SJSA1 (cell line): ENCODE results near the gene DUS1L. TPM values are rescaled to one million over a fixed set of nuclear protein-coding genes. Genes with fewer than 3 reads are reported as not detected.

Source experiments
- DNase-seq, 2 experiments: peaks; one replicate each; pipeline ENCODE4 v3.0.0-alpha.2; 2015 to 2020; ENCODE audit warnings: low spot score in 2 of 2, low read depth in 1 of 2
- H3K27ac ChIP-seq: fragments of 250-450 bp; sonication (Bioruptor Pico); 2 replicates; pipeline ENCODE4 v1.5.1; 2020; ENCODE audit warnings: mild to moderate bottlenecking, moderate library complexity
- H3K27me3 ChIP-seq: fragments of 250-450 bp; sonication (Bioruptor Pico); replicated peaks from 2 replicates; pipeline ENCODE4 v1.5.1; 2020; ENCODE audit warnings: mild to moderate bottlenecking, moderate library complexity
- H3K36me3 ChIP-seq: fragments of 250-450 bp; sonication (Bioruptor Pico); 2 replicates; pipeline ENCODE4 v1.5.1; 2020; ENCODE audit warnings: mild to moderate bottlenecking
- H3K4me1 ChIP-seq: fragments of 250-450 bp; sonication (Bioruptor Pico); replicated peaks from 2 replicates; pipeline ENCODE4 v1.6.1; 2021; ENCODE audit warnings: mild to moderate bottlenecking
- H3K4me3 ChIP-seq: fragments of 250-450 bp; sonication (Bioruptor Pico); 2 replicates; pipeline ENCODE4 v1.5.1; 2020; ENCODE audit warnings: mild to moderate bottlenecking
- H3K9me3 ChIP-seq: fragments of 250-450 bp; sonication (Bioruptor Pico); replicated peaks from 2 replicates; pipeline ENCODE4 v1.5.1; 2020; ENCODE audit warnings: mild to moderate bottlenecking
- total RNA-seq: library from RNA; depleted of rRNA; stranded (reverse); fragments of >200 nt; shearing (Covaris generic); gene quantifications from 2 replicates; pipeline ENCODE4 v1.2.3, GENCODE V29; 2014

DUS1L gene
- total RNA-seq, 1 experiment from 2014 or later: 181 TPM

DNA sequence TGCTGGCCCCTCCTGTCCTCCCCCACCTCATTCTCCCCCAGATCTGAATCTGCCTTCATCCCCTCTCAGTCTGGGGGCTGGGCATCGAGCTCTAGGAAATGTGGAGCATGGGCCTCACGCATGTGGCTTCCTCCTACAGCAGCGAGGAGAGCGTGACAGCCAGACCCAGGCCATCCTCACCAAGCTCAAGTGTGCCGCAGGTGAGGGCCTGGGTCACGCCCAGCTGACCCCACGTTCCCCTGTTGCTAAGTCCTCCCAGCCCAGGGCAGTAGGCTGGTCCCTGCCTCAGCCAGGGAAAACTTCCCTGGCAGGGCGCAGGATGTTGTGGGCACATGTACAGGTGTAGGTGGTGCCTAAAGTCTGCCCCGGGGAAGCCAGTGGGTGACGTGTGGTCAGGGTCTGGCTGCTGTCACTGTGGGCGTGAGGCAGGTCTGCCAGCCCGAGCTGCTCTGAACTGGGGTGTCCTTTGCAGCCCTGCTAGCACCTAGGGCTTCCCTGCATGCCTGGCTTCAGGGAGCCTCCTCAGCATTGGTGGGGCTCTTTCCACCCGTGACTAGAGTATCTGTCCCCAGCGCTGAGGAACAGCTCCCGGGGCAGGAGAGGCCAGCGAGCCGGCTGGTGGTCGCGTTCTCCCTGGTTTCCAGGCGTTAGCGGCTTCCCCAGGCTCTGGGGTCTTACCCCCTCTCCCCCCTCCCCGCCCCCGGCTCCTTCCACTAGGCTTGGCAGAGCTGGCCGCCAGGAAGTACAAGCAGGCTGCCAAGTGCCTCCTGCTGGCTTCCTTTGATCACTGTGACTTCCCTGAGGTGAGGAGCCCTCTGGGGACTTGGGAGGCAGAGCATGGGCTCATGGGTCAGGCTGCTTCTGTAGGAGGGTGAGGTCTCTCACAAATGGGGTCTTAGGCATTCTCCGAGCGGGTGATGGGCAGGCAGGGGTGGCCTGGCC lies 10.3 kb downstream of the DUS1L start:
- Histone ChIP-seq H3K36me3 (peaks cover 87% of the 10 kb centered on the region), H3K27me3 (no peaks in the 10 kb centered on the region), H3K27ac (no peak overlapping the region), H3K4me3 (no peak overlapping the region), H3K4me1 (peaks cover 27% of the 10 kb centered on the region), H3K9me3 (no peaks in the 10 kb centered on the region)
- DNase-seq: no peak

GRCh38 chr17:82054351-82055022 lies 11.1 kb downstream of the DUS1L start:
- DNase-seq: no peak
- H3K27me3 ChIP-seq: no peaks in the 10 kb centered on the region
- H3K27ac ChIP-seq: no peak overlapping the region
- no peaks in the 10 kb centered on the region for H3K9me3 ChIP-seq
- H3K36me3 ChIP-seq: peaks cover 87% of the 10 kb centered on the region
- H3K4me1 ChIP-seq: peaks cover 28% of the 10 kb centered on the region
- no peak overlapping the region for H3K4me3 ChIP-seq

DNA sequence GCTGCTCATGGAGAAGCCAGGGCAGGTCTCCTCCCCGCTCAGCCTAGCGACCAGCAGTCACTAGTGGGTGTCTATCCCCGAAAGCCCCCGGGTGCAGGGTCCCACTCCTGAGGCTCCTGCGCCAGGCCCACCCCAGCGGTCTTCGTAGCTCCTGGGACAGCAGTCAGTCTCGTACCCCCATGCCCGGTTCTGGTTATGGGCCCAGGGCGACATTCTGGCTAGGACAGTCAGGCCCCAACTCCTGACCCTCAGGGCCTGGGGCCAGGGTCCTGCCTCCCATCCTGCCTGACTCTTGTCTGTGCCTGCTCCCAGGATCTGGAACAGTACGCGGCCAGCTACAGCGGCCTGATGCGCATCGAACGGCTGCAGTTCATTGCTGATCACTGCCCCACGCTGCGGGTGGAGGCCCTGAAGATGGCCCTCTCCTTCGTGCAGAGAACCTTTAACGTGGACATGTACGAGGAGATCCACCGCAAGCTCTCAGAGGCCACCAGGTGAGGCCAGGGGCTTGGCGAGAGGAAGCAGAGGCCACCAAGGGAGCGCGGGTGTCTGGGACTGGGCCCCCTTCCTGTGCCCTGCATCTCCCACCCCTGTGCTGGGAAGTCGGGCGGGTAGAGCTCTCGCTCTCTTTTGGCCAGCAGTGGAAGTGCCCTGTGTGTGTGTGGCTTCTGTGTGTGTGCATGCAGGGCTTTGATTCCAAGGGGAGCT lies 11.9 kb downstream of the DUS1L start:
- no peak for DNase-seq
- Histone ChIP-seq H3K27me3 (no peaks in the 10 kb centered on the region), H3K4me1 (peaks cover 28% of the 10 kb centered on the region), H3K9me3 (no peaks in the 10 kb centered on the region), H3K36me3 (peaks cover 87% of the 10 kb centered on the region), H3K4me3 (peak overlapping the region; percentile 100), H3K27ac (no peak overlapping the region)

DNA sequence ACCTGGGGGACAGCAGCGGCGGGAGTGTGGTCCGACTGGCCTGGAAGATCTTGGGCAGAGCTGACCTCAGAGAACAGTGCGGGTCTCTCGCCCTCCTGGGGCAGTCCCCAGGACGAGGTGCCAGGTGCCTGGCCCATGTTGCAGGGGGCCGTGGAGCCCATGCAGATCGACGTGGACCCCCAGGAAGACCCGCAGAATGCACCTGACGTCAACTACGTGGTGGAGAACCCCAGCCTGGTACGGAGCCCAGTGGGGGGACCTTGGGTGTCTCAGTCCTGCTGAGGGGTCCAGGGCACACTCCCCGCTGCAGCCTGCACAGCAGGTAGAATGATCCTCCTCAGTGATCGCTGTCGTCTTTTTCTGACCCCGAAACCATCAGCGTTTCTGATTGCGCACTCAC lies 12.5 kb downstream of the DUS1L start:
- Histone ChIP-seq H3K27me3 (no peaks in the 10 kb centered on the region), H3K36me3 (peaks cover 87% of the 10 kb centered on the region), H3K9me3 (no peaks in the 10 kb centered on the region)

GRCh38 chr17:82052638-82053059 lies 13.0 kb downstream of the DUS1L start:
- DNase-seq: no peak
- H3K4me3 ChIP-seq: peak overlapping the region; percentile 100
- no peaks in the 10 kb centered on the region for H3K27me3 ChIP-seq
- H3K27ac ChIP-seq: no peak overlapping the region
- H3K4me1 ChIP-seq: peaks cover 28% of the 10 kb centered on the region
- H3K9me3 ChIP-seq: no peaks in the 10 kb centered on the region
- H3K36me3 ChIP-seq: peaks cover 87% of the 10 kb centered on the region

More for the DNA sequence above, 12.5 kb downstream of the DUS1L start:
- no peak overlapping the region for H3K27ac ChIP-seq
- no peak for DNase-seq
- peak overlapping the region; percentile 100 for H3K4me3 ChIP-seq
- peaks cover 28% of the 10 kb centered on the region for H3K4me1 ChIP-seq

DNA sequence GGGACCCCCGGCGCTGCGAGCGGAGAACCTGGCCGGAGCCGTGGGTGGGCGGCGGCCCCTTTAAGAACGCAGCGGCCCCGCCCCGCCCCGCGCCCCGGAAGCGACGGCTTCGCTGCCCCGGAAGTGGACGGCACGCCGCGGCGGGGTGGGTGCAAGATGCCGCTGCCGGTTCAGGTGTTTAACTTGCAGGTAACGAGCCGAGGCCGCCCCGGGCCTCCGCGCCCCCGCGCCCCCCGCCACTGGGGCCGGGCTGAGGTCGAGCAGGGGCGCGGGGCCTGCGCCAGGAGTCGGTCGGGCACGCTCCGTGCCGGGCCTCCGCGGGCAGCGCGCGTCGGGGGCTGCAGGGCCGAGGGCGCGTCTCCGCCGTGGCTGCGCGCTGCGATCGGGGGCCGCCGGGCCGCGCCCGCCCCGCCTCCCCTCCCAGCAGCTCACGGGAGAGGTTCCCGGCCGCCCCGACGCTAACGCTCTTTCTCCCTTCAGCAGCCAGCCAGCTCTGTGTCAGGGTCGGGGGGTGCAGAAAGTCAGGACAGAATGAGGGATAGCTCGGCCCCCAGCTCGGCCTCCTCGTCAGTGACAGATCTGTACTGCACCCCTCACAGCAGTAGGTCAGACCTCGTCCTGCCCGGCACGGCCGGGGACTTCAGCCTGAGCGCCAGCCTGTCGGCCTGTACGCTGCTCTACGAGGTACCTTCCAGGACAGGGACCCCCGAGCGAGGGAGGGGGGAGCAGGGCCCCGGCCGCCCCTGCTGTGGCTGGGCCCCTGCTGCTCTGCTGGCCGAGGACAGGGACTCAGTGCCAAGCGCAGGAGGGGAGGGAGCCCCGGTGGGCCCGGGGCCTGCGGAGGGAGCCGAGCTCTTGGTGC lies 13.6 kb downstream of the DUS1L start, which contains the start of the genes GPS1 and RFNG:
Gene GPS1, plus strand, starts transcription at position 123 of the 862 bp plus-strand sequence. Its CDS starts 34 bp downstream, at position 157.
Gene RFNG, minus strand, starts transcription at position 36 of the 862 bp plus-strand sequence. CDS start 45 bp downstream, outside the sequence.
- Histone ChIP-seq H3K27me3 (no peaks in the 10 kb centered on the region), H3K36me3 (peaks cover 87% of the 10 kb centered on the region), H3K27ac (no peak within 1 kb of the TSS), H3K4me3 (peak within 1 kb of the TSS; percentile 100), H3K9me3 (no peaks in the 10 kb centered on the region), H3K4me1 (peaks cover 28% of the 10 kb centered on the region)
- no peak for DNase-seq

- no peak overlapping the region for H3K27ac ChIP-seq
- H3K4me3 ChIP-seq: peak overlapping the region; percentile 100
- H3K9me3 ChIP-seq: no peaks in the 10 kb centered on the region
- peaks cover 77% of the 10 kb centered on the region for H3K36me3 ChIP-seq
- DNase-seq: no peak
- H3K27me3 ChIP-seq: no peaks in the 10 kb centered on the region
- peaks cover 28% of the 10 kb centered on the region for H3K4me1 ChIP-seq
These were observed 14.6 kb downstream of the DUS1L start for GRCh38 chr17:82050761-82051641.

DNA sequence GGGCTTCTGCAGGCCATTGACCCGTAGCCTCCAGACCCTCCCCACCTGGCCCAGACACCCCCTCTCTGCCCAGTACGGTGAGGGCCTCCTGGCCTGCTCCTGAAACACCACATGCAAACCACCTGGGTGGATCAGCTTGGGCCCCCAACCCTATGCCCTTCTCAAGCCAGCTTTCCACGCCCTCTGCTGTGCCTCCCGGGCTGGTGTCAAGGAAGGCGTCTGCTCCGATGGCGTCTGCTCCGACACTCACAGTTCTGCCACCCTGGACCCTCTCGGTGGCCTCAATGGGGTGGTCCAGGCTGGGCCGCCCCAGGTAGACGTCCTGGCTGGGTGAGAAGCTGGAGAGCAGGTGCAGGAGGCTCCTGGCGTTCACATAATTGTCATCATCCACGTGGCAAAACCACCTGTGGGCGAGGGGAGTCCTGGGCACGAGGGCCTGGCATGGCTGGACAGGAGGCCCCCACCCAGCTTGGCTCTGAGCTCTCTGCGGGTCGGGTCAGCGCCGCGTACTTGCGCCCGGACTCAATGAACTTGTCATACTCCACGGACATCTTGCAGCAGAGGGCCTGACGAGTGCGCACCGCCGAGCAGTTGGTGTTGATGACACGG lies 15.3 kb downstream of the DUS1L start:
- Histone ChIP-seq H3K4me3 (peak overlapping the region; percentile 100), H3K36me3 (peaks cover 71% of the 10 kb centered on the region), H3K4me1 (peaks cover 28% of the 10 kb centered on the region), H3K27ac (no peak overlapping the region), H3K27me3 (no peaks in the 10 kb centered on the region), H3K9me3 (no peaks in the 10 kb centered on the region)
- DNase-seq: no peak

- Histone ChIP-seq H3K4me3 (no peak overlapping the region; the same call in 1 of the 2 replicates), H3K36me3 (peaks cover 64% of the 10 kb centered on the region), H3K27ac (no peak overlapping the region), H3K4me1 (peaks cover 28% of the 10 kb centered on the region), H3K27me3 (no peaks in the 10 kb centered on the region), H3K9me3 (no peaks in the 10 kb centered on the region)
- DNase-seq: no peak
These were observed 16.1 kb downstream of the DUS1L start for GRCh38 chr17:82049521-82049971.

DNA sequence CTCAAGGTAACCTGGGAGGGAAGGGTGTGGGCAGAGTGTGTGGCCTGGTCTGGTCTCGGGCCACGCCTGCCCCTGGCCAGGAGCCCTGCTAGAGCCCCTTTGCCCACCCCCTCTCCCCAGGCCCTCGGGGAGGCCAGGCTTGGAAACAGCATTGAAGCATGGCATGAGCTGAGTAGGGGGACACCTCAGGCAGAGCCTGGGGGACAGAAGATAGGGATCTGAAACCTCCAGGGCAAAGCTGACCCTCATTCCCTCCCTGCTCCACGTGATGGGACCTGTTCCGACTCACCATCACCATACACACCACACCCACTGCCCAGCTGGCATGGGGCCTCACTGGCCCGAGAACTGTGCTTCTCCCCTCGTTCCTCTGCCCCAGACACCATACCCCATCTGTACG lies 16.5 kb downstream of the DUS1L start:
- Histone ChIP-seq H3K4me1 (peaks cover 28% of the 10 kb centered on the region), H3K27me3 (no peaks in the 10 kb centered on the region), H3K27ac (no peak overlapping the region), H3K9me3 (no peaks in the 10 kb centered on the region), H3K36me3 (peaks cover 60% of the 10 kb centered on the region), H3K4me3 (no peak overlapping the region)
- DNase-seq: no peak

DNA sequence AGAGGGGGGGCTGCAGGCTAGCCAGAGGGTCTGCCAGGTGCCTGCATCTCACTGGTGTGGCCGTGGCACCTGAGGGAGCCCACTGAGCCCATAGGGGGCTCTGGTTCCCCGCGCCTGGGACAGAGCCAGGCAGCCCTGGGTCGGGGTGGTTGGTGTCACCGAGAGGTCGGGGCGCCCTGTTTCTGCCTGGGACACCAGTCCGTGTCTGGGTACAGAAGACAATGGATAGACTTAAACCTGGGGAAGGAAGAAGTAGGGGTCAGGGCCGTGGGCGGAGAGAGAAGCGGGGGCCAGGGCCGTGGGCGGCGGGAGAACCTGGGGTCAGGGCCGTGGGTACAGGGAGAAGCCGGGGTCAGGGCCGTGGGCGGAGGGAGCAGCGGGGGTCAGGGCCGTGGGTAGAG lies 17.0 kb downstream of the DUS1L start:
- Histone ChIP-seq H3K4me1 (peaks cover 25% of the 10 kb centered on the region), H3K9me3 (no peaks in the 10 kb centered on the region), H3K27ac (no peak overlapping the region), H3K27me3 (no peaks in the 10 kb centered on the region), H3K4me3 (no peak overlapping the region), H3K36me3 (peaks cover 54% of the 10 kb centered on the region)
- DNase-seq: no peak
